C4-2B (cell line): ENCODE measurements around the gene RNF7.

Experiments
- ZFX ChIP-seq: fragments of 450-650 bp; IDR thresholded peaks from 2 replicates; pipeline ENCODE4 v1.6.1; 2017
- TF ChIP-seq, protein P1 (sequence below): fragments of 450-650 bp; conservative IDR thresholded peaks from 2 replicates; pipeline ENCODE4 v1.5.1; 2017; ENCODE audit warnings: mild to moderate bottlenecking

DNA sequence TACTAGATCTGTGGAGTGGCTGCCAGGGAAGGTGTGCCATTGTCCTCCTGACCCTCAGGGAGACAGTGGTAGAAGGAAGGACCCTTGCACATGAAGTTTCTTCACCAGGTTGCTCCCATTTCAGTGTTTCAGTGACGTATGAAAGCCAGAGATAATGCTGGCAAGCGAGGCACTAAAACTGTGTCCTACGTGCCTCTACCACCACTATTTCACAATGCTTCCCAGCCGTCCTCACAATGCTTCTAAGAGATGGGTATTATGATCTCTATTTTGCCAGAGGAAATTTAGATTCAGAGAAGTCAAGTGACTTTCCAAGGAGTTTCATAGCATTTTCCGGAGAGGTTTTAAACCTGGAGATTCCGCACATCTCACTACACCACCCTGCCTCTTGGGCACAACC lies 28.0 kb upstream of the RNF7 start:
- TF ChIP-seq, protein P1, sequence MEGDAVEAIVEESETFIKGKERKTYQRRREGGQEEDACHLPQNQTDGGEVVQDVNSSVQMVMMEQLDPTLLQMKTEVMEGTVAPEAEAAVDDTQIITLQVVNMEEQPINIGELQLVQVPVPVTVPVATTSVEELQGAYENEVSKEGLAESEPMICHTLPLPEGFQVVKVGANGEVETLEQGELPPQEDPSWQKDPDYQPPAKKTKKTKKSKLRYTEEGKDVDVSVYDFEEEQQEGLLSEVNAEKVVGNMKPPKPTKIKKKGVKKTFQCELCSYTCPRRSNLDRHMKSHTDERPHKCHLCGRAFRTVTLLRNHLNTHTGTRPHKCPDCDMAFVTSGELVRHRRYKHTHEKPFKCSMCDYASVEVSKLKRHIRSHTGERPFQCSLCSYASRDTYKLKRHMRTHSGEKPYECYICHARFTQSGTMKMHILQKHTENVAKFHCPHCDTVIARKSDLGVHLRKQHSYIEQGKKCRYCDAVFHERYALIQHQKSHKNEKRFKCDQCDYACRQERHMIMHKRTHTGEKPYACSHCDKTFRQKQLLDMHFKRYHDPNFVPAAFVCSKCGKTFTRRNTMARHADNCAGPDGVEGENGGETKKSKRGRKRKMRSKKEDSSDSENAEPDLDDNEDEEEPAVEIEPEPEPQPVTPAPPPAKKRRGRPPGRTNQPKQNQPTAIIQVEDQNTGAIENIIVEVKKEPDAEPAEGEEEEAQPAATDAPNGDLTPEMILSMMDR = no peak
- TF ChIP-seq ZFX = no peak
